ENCODE results near the gene IFI44L.

The IFI44L gene

DNA sequence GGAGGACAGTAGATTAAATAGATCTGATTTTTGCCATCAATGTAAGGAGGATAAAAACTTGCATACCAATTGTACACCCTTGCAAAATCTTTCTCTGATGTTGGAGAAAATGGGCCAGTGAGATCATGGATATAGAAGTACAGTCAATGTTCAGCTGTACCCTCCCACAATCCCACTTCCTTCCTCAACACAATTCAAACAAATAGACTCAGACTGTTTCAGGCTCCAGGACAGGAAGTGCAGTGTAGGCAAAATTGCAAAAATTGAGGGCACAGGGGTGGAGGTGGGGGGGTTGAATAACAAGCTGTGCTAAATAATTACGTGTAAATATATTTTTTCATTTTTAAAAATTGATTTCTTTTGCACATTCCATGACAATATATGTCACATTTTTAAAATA, 25.5 kb downstream of the IFI44L start:
- no peak for FAIRE-seq

DNA sequence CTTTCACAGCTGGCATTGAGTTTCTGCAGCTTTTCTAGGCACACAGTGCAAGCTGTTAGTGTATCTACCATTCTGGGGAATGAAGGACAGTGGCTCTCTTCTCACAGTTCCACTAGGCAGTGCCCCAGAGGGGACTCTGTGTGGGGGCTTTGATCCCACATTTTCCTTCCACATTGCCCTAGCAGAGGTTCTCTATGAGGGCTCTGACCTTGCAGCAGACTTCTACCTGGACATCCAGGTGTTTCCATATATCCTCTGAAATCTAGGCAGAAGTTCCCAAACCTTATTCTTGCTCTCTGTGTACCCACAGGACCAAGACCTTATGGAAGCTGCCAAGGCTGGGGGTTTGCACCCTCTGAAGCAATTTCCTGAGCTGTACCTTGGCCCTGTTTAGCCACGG, 27.0 kb downstream of the IFI44L start:
- FAIRE-seq = no peak

DNA sequence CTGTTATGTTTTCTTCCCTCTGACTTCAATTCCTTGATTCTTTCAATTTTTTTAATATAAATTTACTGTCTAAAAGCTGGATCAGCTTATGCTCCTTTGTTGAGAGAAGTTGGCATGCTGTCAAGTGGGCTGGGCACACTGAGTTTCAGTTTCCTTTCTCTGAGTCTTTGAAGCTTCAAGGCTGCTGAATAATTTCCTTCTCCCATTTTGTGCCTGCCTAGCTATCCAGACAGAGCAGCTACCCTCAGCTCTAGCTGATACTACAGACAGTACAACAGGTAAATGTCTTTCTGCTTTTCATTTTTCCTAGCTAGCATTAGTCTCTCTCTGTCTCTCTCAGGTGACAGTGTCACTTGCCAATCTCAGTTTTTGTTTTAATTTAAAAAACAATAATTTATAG, 29.4 kb downstream of the IFI44L start, which contains the start of gene IFI44:
Gene IFI44 (plus strand): TSS at position 204 of the 400 bp plus-strand sequence. CDS start 365 bp downstream, outside the sequence.
- FAIRE-seq = no peak

DNA sequence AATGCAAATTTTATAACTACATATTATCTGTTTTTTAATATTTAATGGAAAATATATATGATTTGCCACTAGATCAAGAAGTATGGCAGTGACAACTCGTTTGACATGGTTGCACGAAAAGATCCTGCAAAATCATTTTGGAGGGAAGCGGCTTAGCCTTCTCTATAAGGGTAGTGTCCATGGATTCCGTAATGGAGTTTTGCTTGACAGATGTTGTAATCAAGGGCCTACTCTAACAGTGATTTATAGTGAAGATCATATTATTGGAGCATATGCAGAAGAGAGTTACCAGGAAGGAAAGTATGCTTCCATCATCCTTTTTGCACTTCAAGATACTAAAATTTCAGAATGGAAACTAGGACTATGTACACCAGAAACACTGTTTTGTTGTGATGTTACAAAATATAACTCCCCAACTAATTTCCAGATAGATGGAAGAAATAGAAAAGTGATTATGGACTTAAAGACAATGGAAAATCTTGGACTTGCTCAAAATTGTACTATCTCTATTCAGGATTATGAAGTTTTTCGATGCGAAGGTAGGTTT, 29.9 kb downstream of the IFI44L start:
- FAIRE-seq = no peak

DNA sequence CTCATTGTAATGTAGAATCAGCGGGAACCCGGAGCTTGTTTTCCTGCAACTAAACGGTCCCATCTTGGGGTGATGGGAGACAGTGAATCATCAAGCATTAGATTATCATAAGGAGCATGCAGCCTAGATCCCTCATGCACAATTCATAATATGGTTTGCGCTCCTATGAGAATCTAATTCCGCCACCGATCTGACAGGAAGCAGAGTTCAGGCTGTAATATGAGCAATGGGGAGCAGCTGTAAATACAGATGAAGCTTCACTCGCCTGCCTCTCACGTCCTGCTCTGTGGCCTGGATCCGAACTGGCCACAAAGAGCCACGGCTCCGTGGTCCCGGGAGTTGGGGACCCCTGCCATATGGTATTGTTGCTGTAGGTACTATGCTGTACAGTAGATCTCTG, 31.0 kb downstream of the IFI44L start:
- no peak for FAIRE-seq

DNA sequence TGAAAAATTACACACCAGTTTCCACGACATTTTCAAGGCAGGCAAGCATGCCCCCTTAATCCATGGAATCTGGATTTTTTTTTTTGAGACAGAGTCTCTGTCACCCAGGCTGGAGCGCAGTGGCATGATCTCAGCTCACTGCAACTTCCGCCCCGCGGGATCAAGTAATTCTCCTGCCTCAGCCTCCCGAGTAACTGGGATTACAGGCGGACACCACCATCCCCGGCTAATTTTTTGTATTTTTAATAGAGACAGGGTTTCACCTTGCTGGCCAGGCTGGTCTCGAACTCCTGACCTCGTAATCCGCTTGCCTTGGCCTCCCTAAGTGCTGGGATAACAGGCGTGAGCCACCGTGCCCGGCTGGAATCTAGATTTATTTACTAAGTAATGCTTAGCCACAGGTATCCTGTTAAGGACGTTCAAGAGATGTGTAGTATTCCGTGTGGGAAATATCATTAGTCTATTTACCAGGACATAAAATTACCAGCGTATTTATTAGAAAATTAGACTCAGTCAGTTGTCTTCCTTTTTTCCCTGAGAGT, 31.8 kb downstream of the IFI44L start:
- no peak for FAIRE-seq

DNA sequence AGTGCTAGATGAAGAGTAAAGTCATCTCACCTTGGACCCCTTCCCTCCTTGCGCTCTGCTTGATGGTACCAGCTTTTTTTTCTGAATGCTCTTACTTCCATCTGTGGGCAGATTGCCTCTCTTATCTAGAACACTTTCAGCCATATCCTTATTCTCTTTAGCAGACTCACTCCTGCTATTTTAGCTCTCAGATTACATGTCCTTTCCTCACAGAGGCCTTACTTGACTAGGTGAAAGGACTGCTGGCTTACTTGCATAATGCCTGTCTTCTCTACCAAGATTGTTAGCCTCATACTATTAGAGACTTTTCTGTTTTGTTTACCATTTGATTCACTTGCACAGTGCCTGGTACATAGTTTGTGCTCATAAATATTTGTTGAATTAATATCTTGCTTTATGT, 38.7 kb downstream of the IFI44L start:
- no peak for FAIRE-seq

DNA sequence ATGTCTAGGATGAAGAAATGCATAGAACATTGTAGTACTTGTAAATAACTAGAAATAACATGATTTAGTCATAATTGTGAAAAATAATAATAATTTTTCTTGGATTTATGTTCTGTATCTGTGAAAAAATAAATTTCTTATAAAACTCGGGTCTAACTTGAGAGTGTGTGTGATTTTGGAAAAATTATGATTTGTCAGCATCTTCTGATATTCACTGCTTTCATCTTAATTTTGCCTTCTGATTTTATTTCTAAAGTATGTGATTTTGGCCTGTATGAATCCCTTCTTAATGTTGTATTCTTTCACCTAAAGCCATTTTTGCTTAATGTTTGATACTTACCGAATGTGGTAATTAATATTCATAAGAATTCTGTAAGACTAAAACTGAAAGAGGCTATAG, 43.7 kb downstream of the IFI44L start:
- FAIRE-seq = no peak

DNA sequence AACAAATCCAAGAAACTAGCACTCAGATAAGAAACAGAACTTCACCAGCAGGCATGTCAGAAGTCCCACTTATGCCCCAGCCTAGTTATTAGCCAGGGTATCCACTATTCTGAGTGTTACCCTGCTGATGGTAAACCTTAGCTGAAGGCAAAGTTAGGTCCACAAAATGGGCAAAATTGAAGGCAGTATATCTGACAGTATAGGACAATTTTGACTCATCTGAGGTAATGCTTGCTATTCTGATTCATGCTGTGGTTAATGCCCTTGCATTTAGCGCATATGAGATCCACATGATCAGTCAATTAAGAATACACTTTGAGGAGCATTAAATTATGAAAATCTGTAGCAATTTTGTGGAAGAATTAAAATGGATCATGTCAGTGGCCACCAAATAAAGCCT, 44.5 kb downstream of the IFI44L start:
- FAIRE-seq = no peak

DNA sequence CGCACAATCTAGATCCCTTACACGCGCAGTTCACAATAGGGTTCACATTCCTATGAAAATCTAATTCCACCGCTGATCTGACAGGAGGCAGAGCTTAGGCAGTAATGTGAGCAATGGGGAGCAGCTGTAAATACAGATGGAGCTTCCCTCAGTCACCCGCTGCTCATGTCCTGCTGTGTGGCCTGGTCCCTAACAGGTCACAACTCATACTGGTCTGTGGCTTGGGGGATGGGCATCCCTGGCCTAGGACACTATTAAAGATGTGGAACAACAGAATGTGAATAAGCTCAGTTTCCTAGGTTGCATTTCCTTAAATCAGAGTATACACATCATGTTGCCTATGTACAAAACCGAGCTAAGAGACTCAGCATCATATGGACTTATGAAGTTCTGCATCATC, 45.6 kb downstream of the IFI44L start:
- no peak for FAIRE-seq

DNA sequence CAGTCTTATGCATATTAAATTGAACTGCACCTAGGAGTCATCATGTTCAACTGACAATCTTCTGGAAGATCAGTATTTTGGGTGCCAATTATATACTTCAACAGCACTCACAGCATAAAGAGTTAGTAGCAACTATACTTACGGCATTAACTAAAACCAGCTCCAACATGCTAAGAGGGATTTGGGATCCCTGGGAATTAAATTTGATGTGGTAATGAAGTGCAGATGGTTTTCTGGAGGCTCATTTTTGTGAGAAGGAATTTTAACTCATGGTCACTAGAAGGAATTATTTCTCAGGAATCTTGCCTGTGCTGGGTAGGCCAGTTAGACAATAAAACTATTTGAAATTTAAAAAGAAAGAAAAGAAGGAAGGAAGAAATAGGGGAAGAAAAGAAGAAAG, 47.7 kb downstream of the IFI44L start:
- no peak for FAIRE-seq

DNA sequence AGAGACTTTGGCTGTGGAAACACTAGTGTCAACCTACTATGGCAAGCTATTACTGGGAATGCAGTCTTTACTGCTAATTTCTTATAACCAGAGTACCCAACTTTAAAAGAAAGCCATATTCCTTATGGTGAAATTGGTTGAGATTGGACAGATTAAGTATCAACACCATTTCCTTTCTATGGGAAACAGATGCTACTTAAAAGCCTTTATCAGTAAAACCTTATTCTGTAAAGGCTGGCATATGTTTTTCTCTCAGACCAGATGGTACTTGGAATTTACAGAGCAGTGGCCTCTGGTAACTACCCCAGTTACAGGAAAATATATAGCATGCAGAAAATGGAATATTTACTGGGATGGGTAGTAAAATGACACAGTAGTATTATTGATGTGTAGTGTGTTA, 48.2 kb downstream of the IFI44L start:
- no peak for FAIRE-seq

DNA sequence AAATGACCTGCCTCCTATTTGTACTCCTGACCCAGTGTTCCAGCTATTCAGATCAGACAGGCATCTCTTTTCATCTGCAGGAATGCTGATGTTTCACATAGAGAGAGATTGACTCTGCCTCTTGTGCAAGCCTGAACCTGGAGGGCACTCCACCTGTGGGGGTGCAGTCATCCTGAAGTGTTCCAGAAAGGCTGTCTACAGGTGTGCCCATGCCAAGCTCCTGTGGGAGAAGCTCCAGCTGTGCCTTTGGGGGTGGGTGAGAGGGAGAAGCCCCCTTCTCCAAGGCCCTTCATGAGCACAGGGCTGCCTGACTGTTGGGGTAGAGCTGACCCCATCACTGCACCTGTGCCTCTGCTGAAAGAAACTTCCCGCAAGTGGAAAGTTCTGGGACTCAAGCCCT, 52.2 kb downstream of the IFI44L start:
- FAIRE-seq = no peak

DNA sequence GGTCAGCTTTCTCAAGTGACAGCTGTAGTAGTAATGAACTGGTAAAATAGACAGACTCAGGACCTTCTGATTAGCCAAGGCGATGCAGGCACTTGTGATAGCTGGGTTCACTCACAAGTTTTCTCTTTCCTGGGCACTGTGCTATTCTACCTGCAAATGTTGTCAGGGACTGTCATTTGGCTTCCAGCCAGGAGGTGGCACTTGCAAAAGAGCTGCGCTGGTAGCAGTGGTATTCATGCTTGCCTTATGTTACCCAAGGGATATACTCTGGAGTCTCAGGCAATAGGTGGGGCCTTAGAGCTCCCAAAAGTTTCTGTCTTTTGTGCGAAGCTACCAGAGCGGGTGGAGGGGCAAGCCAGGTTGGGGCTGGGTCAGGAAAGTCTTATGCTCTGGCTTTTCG, 52.9 kb downstream of the IFI44L start:
- no peak for FAIRE-seq

DNA sequence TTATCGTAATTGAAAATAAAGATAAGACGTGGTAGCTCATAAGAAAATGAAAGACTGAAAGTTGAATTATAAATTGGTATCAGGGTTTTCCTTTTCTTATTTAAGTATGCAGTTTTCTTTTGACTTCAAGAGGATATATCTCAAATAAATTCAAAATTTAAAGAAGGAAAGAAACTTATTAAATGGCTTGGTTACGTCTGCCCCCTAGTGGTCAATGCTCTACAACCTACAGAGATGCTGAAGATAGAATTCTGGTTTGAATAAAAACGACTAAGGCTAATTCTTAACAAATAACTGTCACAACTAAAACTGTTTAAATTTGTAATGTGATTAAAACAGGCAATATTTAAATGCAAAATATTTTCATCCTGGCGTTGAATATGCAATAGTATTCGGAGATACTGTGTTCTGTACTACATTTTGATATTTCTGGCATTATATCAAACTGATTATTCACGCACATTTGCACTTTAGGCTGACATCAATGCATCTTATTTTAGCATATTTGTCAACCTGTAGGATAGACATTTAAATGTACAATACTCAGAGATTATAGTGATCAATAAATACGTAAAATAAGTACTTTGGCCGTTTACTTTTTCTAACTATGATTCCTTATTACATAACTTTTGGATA, 56.2 kb downstream of the IFI44L start:
- peak; percentile 95 for FAIRE-seq

DNA sequence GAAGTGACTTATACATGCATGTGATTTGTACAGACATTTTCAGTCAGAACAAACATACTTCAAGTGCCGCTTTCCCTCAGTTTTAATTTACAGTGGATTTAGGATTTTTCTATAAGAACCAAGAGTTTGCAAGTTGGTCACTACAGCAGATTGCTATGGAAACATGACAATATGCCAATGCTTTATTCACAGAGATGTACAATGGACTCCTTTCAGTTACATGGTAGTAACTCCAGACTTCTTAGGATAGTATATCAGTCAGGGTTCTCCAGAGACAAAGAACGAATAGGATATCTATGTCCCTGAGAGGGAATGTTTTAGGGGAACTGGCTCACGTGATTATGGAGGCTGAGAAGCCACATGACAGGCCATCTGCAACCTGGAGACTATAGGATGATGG, 56.7 kb downstream of the IFI44L start:
- no peak for FAIRE-seq

DNA sequence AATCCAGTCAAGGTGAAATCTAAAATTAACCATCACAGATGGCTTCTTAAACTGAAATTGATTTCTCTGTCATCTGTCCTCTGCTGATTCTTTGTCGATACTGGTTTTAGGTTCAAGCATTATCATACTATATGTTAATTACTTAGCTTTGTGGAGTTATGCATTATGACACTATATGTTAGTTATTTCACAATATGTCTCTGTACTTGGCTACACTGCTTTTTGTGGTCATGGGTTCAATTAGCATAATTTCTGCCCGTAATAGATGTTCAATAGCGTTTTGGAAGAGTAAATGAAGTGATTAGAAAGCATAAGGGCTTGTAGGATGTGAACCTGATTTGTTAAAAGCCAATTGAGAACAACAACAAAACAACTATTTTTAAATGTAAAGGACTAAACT, 57.5 kb downstream of the IFI44L start:
- no peak for FAIRE-seq

DNA sequence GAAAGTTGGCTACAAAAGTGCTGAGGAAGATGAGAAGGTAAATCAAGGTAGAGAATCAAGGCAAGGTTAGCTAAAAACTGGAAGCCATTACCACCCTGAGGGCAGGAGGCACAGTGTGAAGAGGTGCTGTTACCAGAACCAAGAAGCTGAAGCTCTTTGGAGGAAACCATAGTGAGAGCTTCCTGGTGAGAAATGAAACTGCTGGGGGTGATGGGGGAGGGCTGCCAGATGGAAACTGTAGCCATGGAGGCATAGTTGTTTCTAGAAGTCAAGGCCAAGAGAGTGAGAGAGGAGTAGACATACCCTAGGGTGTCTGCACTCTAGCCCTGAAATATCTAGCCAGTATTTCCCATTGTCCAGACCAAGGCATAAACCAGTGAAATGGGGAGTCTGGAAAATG, 58.1 kb downstream of the IFI44L start:
- no peak for FAIRE-seq

DNA sequence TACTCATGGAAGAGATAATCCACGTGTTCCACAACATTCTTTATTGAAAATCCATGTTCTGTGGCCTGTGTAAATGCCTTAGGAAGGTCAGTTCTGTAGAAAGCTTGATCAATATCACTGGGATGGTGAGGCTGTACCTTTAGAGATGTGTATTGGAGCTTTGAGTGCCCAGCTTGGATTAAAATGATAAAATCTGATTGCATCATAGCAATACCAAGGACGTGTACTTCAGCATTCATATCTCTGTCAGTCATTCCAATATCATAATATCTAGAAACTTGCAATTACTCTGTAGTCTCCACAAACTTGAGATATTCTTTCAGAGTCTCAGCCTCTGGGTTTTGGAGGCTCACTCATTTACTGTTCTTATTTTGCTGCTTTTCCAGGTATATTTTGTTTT, 61.0 kb downstream of the IFI44L start:
- no peak for FAIRE-seq

DNA sequence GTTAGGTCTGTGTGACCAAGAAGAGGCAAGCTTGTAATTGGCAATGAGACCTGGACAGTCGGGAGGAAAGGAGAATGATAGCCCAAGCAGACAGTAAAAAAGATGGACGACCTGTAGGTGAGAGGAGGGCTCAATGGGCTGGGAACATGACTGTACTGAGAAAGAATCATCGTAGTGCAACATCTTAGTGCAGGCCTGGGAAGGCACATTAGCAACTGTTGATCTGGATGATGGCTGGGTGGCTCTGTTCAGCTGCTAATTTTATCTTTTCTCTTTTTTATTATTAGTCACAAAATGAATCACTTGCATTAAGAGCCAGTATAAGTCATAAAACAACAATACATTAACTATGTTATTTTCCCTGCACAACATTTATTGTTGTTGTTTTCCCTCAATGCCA, 62.2 kb downstream of the IFI44L start:
- FAIRE-seq = no peak

DNA sequence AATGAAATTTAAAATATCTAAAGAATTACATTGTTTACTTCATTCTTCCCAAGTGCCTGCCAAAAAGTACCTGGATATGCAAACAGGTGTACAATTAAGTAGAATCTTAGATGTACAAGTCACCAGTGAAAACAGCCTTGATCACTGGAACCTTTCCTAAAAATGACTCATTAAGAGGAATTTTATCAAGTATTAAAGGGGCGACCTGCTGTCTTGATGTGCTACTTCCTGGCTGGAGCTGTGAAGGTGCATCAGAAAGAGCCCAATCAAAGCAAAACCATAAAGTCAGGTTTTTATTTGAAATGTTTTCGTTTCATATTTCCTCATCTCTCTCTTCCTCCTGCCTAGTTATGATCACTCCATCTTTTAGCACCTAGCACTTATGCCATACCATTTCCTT, 62.8 kb downstream of the IFI44L start:
- no peak for FAIRE-seq

DNA sequence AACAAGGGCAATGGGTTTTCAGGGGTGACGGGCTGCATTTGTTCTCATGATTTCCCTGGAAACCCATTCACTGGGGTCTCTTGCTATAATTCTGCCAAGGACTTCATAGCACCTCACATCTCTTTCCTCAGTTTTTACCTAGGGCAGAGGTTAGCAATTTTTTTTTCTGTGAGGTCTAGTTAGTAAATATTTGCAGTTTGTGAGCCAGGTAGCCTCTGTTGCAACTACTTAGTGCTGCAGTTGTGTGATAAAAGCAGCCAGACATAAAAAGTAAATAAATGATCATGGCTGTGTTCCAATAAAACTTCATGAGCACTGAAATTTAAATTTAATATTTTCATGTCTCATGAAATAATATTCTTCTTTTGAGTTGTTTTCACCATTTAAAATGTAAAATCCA, 67.1 kb downstream of the IFI44L start:
- FAIRE-seq = no peak

DNA sequence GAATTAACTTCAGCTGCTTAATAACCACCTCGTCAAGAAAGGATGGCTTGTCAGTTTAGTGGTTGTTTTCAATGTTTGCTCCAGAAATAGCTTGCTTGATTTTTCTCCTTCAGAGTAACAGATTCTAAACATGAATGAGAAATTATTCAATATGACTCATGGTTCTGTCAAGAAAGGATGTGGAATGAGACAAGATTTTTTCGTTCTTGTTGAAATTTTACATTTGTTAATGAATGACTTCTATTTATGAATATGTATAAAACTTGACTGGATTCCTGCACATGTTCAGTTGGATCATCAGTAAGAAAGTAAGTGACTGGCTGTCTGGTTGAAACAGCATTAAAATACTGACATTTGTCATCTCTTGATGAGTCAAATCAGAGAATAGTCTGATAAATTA, 67.7 kb downstream of the IFI44L start:
- FAIRE-seq = no peak

DNA sequence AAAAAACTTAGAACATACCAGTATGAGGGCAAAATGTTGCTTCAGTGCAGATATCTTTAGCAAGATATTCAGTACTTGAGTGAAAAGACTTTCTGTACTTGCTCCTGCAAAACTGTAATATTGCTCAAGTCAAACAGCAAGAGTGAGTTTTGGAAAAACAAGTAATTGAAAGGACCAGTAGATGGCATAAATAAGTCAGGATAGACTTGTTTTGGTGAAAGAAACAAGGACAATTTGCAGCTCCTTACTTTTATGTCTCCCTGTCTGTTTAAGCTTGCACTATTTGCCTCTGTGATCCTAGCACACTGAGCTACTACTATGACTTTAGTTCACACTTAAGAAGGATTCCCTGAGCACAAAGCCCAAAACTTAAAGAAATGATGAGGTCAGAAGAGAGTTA, 68.4 kb downstream of the IFI44L start:
- FAIRE-seq = no peak

DNA sequence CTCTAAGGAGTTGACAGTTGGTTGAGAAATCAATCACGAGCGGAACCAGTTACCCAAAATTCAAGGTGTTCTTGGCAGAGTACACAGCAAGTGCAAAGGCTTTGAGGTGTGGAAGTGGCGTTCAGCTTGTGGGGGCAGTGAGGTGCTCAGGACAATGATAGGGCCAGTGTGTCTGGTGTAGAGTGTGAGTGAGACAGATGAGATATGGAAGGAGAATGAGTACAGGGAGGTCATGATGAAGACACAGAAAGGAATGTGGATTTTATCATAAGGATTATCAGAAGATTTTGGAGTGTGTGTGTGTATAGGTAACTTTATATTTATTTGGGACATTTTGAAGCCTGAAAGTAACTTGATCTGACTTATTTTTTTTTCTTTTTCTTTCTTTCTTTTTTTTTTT, 70.3 kb downstream of the IFI44L start:
- no peak for FAIRE-seq
